GM18505 (cell line): ENCODE measurements around the gene XIST.
"Not testable (repeated sequence)": the region's sequence is repeated elsewhere in the genome, so short reads cannot be mapped to it uniquely, and the experiment has no call there.

Source experiments
- ATAC-seq: cut with Tn5 transposase; IDR thresholded peaks from one replicate; pipeline ENCODE4 v1.9.1; 2021; ENCODE audit not compliant: unreplicated experiment
- POLR2A ChIP-seq: IDR thresholded peaks from 4 replicates; pipeline ENCODE4 v1.6.1; 2011; ENCODE audit warnings: borderline replicate concordance; ENCODE audit not compliant: insufficient read depth, insufficient read length; ENCODE audit errors: extremely low read depth

The XIST gene

GRCh38 chrX:73828080-73828720, 24.3 kb downstream of the XIST start:
- ATAC-seq, result no peak
- no peak for TF ChIP-seq POLR2A

DNA sequence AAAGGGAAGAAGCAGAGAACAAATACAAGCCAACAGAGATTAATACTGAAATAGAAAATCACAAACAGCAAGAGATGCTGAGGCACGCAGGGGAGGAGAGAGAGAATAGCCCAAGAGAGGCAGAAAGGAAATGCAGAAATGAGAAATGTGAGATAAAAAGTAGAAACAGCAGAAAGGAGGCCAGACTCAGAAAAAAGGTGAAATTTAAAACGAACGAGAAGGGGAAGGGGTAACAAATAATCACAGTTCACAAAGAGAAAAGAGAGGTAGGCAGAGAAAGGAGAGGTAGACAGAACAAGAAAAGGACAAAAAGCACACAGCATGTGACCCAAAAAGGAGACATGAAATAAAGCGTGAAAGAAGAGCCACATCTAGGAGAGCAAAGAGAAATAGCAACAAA, 25.1 kb downstream of the XIST start:
- TF ChIP-seq POLR2A, result no peak
- ATAC-seq, result no peak

GRCh38 chrX:73826996-73827395, 25.5 kb downstream of the XIST start:
- no peak for TF ChIP-seq POLR2A
- ATAC-seq, result no peak

DNA sequence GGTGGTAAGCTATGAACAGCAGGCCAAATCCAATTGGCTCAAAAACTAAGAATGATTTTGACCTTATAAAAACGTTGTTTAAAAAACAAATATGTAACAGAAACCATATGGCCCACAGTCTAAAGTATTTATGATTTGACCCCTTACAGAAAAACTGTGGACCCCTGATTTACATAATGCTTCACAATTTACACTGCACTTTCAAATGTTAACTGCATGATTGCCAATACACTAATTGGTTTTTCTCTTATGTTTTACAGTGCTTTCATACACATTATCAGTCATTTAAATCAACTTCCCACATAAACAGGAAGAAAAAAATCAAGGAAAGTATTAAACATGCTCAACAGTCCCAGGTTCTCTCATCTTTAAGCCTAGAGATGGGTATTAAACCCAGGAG, 26.9 kb downstream of the XIST start:
- TF ChIP-seq POLR2A, result no peak
- ATAC-seq, result no peak

GRCh38 chrX:73823473-73824004, 29.0 kb downstream of the XIST start:
- no peak for TF ChIP-seq POLR2A
- no peak for ATAC-seq

- ATAC-seq, result no peak
- no peak for TF ChIP-seq POLR2A
Observed at GRCh38 chrX:73822775-73823174, 29.7 kb downstream of the XIST start.

- ATAC-seq, result no peak
- TF ChIP-seq POLR2A, result no peak
Observed at GRCh38 chrX:73821921-73822559, 30.5 kb downstream of the XIST start.

GRCh38 chrX:73819864-73820558, 32.5 kb downstream of the XIST start:
- not testable (repeated sequence) for ATAC-seq

DNA sequence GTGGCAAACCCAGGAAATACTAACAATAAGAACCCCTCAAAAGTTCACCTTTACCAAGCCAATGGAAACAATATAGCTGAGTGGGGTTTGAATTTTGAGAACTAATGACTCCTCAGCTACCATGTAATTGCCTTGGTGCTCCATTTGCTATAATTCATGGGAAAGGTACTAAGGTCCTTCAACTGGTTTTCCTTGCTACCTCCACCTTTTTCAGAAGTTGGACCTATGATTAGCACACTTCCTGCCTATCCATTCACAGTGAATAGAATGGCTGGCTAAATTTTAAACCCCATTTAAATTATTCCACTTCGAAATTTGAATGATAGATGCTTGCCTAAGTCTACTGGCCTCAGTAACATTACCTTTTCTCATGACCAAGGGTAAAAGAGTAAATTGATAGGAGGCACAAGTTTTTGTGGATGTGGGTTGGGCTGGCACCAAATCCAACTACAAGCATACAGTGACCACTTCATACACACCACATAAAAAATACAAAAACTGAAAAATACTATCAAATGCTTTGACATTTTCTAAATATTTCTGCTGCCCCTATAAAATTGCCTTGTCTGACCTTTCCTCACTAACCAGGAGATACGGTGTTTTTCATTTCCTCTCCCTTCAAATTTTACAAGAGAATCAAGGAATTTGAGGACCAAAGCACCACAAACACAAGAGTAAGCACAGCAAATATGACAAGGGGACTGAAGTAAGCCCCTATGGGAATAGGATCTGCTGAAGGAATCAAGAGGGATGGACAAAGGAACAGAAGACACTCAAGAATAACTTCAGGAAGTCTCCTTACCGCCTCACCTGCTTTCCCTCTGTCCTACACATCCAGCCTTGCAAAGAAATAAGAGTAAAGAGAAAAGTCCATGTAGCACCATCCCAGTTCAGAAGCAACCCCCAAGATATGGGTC, 34.1 kb downstream of the XIST start:
- no peak for ATAC-seq
- TF ChIP-seq POLR2A, result no peak

DNA sequence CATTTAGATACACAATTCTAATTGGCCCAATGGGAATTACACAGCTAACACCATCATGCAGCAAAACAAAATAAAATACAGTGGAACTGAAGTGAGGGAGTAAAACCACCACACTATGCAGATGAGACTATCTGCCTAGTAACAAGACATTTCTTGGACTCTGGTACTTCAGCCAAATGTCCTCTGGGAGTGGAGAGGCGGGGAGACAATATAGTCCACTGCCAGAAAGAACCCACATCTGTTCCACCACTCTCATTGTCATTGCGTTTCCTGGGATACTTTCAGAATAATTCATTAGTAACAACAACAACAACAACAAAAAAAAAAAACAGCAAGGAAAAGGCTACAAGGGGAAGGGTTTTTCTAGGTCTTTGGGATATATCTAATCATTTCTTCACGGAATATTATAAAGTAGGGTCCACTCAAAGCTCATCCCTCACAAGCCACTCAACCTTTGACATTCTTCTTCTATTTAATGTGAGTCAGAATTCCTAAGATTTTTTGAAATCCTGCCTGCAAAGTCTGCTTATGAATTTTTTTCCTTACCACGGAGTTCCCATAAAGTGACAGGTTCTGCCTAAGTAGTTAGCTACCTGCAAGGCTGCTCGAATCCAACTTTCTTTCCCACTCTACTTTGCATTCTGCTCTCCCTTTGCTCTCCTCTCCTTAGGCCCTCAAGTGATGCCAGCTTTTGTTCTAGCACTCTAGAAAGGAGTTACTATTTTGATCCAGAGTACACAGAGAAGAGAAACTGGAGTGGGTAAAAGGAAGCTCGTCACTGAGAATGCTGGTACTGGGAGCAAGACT, 34.9 kb downstream of the XIST start:
- TF ChIP-seq POLR2A, result no peak
- ATAC-seq, result no peak

GRCh38 chrX:73812256-73812655, 40.3 kb downstream of the XIST start:
- TF ChIP-seq POLR2A, result no peak
- no peak for ATAC-seq

- not testable (repeated sequence) for ATAC-seq
Observed at GRCh38 chrX:73804109-73804508, 48.4 kb downstream of the XIST start.
